ENCODE measurements around the gene RGL1.

The RGL1 gene

DNA sequence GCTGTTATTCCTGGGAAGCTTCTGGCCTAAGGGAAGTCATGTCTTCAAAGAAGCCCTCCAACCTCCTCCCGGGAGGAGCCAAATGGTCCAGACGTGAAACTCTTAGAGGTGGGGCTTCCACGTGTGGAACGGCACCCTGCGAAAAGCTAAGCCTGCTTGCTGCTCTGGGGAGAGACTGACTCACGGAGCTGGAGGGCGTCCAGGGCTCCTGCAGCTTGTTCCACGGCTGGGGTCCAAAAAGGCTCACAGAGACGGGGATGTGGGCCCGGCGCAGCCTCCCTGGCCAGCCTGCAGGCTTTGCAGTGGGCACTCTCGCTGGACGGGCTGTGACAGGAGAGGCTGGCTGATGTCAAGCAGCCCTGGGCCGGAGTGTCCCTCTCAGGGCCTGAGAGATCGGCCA, 127.5 kb downstream of the RGL1 start:
- no peak overlapping the region for H3K4me3 ChIP-seq (ENCODE audit: low read length)
- no peak for TF ChIP-seq ZNF274 (IDR thresholded peaks at IDR 0.05; ENCODE audit: low read depth, low read length)

DNA sequence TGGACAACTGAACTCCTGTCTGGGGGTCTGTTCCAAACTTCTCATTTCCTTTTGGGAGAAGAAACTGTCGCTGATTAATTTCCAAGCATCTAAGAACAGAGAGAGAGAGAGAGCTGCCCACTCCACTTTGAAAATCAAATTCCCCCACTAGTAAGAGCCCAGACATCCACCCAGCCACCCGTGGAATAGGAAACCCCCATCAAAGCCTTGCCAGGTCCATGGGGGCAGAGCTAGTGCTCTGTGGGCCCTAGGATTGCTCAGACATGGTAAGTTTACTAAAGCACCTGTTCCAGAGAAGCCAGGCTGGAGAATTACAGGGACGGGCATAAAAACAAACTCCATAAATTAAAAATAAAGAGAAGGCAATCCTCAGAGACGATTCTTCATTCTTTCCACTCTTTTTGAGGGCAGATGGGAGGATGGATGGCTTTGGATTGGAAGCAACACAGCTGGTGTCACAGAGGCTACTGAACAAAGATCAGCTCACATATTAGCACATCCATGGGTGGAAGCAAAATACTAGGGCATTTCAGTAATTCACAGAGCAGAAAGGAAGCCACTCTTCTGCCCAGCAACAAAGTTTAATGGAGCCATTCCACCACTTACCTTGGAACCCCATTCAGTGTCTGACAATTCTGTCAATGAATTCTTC, 128.7 kb downstream of the RGL1 start:
- TF ChIP-seq ZNF274 (IDR thresholded peaks at IDR 0.05; ENCODE audit: low read depth, low read length), result no peak
- no peak overlapping the region for H3K4me3 ChIP-seq (ENCODE audit: low read length)

- no peak for TF ChIP-seq ZNF274 (IDR thresholded peaks at IDR 0.05; ENCODE audit: low read depth, low read length)
- H3K4me3 ChIP-seq (ENCODE audit: low read length), result no peak overlapping the region
Observed at GRCh38 chr1:183934314-183934713, 129.4 kb downstream of the RGL1 start.

GRCh38 chr1:183936009-183936408, 131.1 kb downstream of the RGL1 start:
- no peak overlapping the region for H3K4me3 ChIP-seq (ENCODE audit: low read length)

GRCh38 chr1:183936791-183937190, 131.9 kb downstream of the RGL1 start:
- no peak for TF ChIP-seq ZNF274 (IDR thresholded peaks at IDR 0.05; ENCODE audit: low read depth, low read length)
- no peak overlapping the region for H3K4me3 ChIP-seq (ENCODE audit: low read length)

More at GRCh38 chr1:183936009-183936408, 131.1 kb downstream of the RGL1 start:
- no peak for TF ChIP-seq ZNF274 (IDR thresholded peaks at IDR 0.05; ENCODE audit: low read depth, low read length)

- TF ChIP-seq ZNF274 (IDR thresholded peaks at IDR 0.05; ENCODE audit: low read depth, low read length), result no peak
- no peak overlapping the region for H3K4me3 ChIP-seq (ENCODE audit: low read length)
Observed at GRCh38 chr1:183937611-183938010, 132.7 kb downstream of the RGL1 start.

DNA sequence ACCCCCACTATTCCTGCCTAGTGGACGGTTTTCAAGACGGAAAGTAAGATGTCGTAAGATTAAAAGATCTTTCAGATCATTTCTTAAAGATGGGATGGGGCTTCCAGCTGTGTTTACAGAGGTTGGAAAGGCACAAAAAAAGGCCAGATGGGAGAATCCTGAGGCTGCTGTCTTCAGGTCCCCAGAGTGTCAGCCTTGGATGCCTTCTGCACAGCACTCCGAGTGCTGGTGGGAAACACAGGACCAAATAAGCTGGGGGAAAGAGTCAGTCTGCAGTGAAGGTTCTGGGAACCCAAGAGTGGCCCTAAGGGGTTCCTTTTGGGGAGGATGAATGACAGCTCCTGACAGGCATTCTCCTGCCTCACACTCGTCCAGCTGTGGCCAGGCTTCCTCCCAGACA, 136.1 kb downstream of the RGL1 start:
- no peak for TF ChIP-seq ZNF274 (IDR thresholded peaks at IDR 0.05; ENCODE audit: low read depth, low read length)
- no peak overlapping the region for H3K4me3 ChIP-seq (ENCODE audit: low read length)

- H3K4me3 ChIP-seq (ENCODE audit: low read length), result no peak overlapping the region
- no peak for TF ChIP-seq ZNF274 (IDR thresholded peaks at IDR 0.05; ENCODE audit: low read depth, low read length)
Observed at GRCh38 chr1:183942933-183943693, 138.2 kb downstream of the RGL1 start.

DNA sequence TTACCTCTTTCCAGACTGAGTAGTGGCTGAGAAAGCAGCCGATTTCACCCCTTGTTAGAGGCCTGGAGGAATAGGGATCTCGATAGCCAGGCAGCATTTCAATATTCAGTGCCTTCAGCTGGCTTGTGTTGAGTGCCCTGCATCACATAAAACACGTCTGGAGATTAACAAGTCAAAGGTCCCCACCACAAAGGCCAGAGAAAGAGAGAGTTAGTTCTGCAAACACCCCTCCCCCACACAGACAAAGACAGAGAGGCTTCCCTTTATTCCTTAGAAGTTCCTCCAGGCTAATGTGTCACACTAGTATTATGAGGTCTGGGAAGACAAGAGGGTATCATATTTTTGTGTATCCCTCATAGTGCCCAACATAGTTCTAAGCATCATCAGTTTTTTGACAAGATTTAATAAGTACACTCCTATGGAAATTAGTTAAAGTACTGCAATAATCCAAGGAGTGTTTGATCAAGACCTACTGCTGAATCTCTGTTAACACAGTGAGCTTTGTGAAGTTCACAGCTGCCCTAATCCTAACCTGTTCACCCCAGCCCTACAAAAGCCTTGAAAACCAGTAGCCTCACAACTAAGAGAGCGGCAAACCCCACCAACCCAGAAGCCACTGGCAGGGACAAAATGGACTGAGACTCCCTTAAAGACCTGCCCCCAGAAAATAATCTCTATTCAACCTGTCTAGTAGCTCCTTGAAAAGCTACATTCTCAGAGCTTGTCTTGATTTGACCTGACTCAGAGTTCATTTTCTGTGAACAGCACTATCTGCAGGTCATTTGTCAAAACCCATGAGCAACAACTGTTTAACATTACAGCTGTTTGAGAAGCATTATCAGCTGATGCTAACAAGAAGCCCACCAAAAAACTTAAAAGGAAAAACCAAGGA, 140.8 kb downstream of the RGL1 start:
- TF ChIP-seq ZNF274 (IDR thresholded peaks at IDR 0.05; ENCODE audit: low read depth, low read length), result no peak

GRCh38 chr1:183946320-183946613, 141.3 kb downstream of the RGL1 start:
- H3K4me3 ChIP-seq (ENCODE audit: low read length), result no peak overlapping the region
- TF ChIP-seq ZNF274 (IDR thresholded peaks at IDR 0.05; ENCODE audit: low read depth, low read length), result no peak

More for the DNA sequence above, 140.8 kb downstream of the RGL1 start:
- no peak overlapping the region for H3K4me3 ChIP-seq (ENCODE audit: low read length)

DNA sequence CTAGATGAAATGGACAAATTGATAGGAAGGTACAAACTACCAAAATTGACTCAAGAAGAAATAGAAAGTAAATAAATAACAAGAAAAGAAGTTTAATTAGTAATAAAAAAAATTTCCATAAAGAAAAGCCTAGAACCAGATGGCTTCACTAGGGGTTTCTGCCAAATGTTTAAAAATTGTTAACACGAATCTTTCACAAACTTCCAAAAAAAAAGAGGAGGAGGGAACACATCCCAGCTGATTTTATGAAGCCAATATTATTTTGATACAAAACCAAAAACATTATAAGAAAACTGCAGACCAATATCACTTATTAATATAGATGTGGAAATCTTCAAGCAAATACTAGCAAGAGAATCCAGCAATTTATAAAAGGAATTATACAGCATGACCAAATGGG, 143.1 kb downstream of the RGL1 start:
- no peak overlapping the region for H3K4me3 ChIP-seq (ENCODE audit: low read length)
- TF ChIP-seq ZNF274 (IDR thresholded peaks at IDR 0.05; ENCODE audit: low read depth, low read length), result no peak

GRCh38 chr1:183952101-183952500, 147.2 kb downstream of the RGL1 start:
- no peak for TF ChIP-seq ZNF274 (IDR thresholded peaks at IDR 0.05; ENCODE audit: low read depth, low read length)

GRCh38 chr1:183953031-183953430, 148.1 kb downstream of the RGL1 start:
- no peak overlapping the region for H3K4me3 ChIP-seq (ENCODE audit: low read length)
- no peak for TF ChIP-seq ZNF274 (IDR thresholded peaks at IDR 0.05; ENCODE audit: low read depth, low read length)

More at GRCh38 chr1:183952101-183952500, 147.2 kb downstream of the RGL1 start:
- no peak overlapping the region for H3K4me3 ChIP-seq (ENCODE audit: low read length)

DNA sequence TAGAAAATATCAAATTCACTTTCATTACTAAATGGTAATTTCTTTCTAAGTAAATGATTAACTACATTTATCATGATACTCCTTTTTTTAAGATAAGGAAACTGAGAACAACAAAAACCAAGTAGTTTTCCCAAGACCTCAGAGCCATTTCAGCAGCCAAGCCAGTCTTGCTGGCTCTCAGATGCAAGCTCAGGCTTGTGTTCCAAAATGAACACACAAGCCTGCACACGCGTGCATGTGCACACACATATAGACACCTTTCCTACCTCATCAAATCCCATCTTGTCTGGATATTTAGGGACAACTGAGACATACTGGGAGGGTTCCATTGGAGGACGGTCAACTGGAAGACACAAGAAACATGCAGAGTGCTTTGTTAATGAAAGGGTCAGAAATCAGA, 149.6 kb downstream of the RGL1 start:
- TF ChIP-seq ZNF274 (IDR thresholded peaks at IDR 0.05; ENCODE audit: low read depth, low read length), result no peak
- H3K4me3 ChIP-seq (ENCODE audit: low read length), result no peak overlapping the region
